IMR-90 (cell line): Measurements from ENCODE around the gene LLGL1. TPM values are rescaled to one million over a fixed set of nuclear protein-coding genes. Genes with fewer than 3 reads are reported as not detected.

Source experiments
- ATAC-seq: fragments of 200-7000 bp; cut with Tn5 transposase; 2 replicates; pipeline ENCODE4 v1.9.1; 2020; ENCODE audit warnings: low read depth, mild to moderate bottlenecking, moderate library complexity
- BruUV-seq: library from RNA; stranded (reverse); fragments of 400-500 nt; replicated peaks from 2 replicates; lab custom pipeline; 2021; lab: Mats Ljungman, UMichigan
- CTCF ChIA-PET: fragments of 300-600 bp; formaldehyde crosslinking; extraction: SDS; loops from one replicate; lab custom pipeline; 2021; ENCODE audit warnings: antibody characterized with exemption; lab: Yijun Ruan, JAX
- POLR2A ChIA-PET: fragments of 300-600 bp; sonication (Branson Sonifier 250); formaldehyde crosslinking; loops from one replicate; lab custom pipeline; 2022; ENCODE audit warnings: antibody characterized with exemption; ENCODE audit not compliant: unreplicated experiment; lab: Charles Lee
- DNase-seq: peaks from one replicate; pipeline ENCODE4 v3.0.0; 2013
- H2AFZ ChIP-seq: replicated peaks from 2 replicates; pipeline ENCODE3; 2013; ENCODE audit warnings: low read length, mild to moderate bottlenecking; ENCODE audit not compliant: poor library complexity
- H2AK5ac ChIP-seq: 2 replicates; pipeline ENCODE4 v1.6.1; 2013; ENCODE audit warnings: low read depth, low read length, inconsistent platforms
- H2AK9ac ChIP-seq: replicated peaks from 2 replicates; pipeline ENCODE3; 2013; ENCODE audit warnings: mild to moderate bottlenecking, low read depth, low read length, moderate library complexity; ENCODE audit not compliant: poor library complexity
- H2BK120ac ChIP-seq: 2 replicates; pipeline ENCODE4 v1.6.1; 2013; ENCODE audit warnings: low read depth, low read length, inconsistent platforms
- H2BK15ac ChIP-seq: 3 replicates; pipeline ENCODE4 v1.6.1; 2013; ENCODE audit warnings: low read depth, low read length, inconsistent platforms
- H2BK20ac ChIP-seq: 2 replicates; pipeline ENCODE4 v1.6.1; 2013; ENCODE audit warnings: low read depth, mild to moderate bottlenecking, inconsistent platforms, low read length, moderate library complexity
- H2BK5ac ChIP-seq: 2 replicates; pipeline ENCODE4 v1.6.1; 2013; ENCODE audit warnings: mild to moderate bottlenecking, low read depth, low read length, inconsistent platforms; ENCODE audit not compliant: poor library complexity, severe bottlenecking
- H3K14ac ChIP-seq: replicated peaks from 2 replicates; pipeline ENCODE4 v1.6.1; 2013; ENCODE audit warnings: low read depth, low read length, inconsistent platforms
- H3K18ac ChIP-seq: 2 replicates; pipeline ENCODE4 v1.6.1; 2013; ENCODE audit warnings: low read depth, low read length, control low read depth
- H3K23ac ChIP-seq: 2 replicates; pipeline ENCODE4 v1.6.1; 2013; ENCODE audit warnings: low read depth, low read length, inconsistent platforms
- H3K27ac ChIP-seq: 2 replicates; pipeline ENCODE4 v1.5.1; 2013; ENCODE audit warnings: mild to moderate bottlenecking, control low read depth, low read length; ENCODE audit not compliant: insufficient read depth
- H3K27me3 ChIP-seq: 2 replicates; pipeline ENCODE4 v1.6.1; 2013; ENCODE audit warnings: low read length; ENCODE audit not compliant: control insufficient read depth, insufficient read depth
- H3K36me3 ChIP-seq: 2 replicates; pipeline ENCODE4 v1.6.1; 2013; ENCODE audit warnings: low read length, mixed read lengths; ENCODE audit not compliant: control insufficient read depth, insufficient read depth
- H3K4ac ChIP-seq: 2 replicates; pipeline ENCODE4 v1.6.1; 2013; ENCODE audit warnings: low read depth, low read length, inconsistent platforms
- H3K4me1 ChIP-seq: 2 replicates; pipeline ENCODE4 v1.6.1; 2013; ENCODE audit warnings: low read length, mixed read lengths; ENCODE audit not compliant: control insufficient read depth, insufficient read depth
- H3K4me2 ChIP-seq: 2 replicates; pipeline ENCODE4 v1.6.1; 2013; ENCODE audit warnings: low read depth, mild to moderate bottlenecking, control low read depth, low read length, moderate library complexity
- H3K4me3 ChIP-seq: 2 replicates; pipeline ENCODE4 v1.5.1; 2013; ENCODE audit warnings: low read depth, mild to moderate bottlenecking, control low read depth, low read length, moderate library complexity; ENCODE audit not compliant: insufficient read depth
- H3K56ac ChIP-seq: 2 replicates; pipeline ENCODE4 v1.6.1; 2013; ENCODE audit warnings: low read length, inconsistent platforms; ENCODE audit not compliant: insufficient read depth; ENCODE audit errors: extremely low read depth
- H3K79me1 ChIP-seq, 2 experiments: 2 replicates each; pipeline ENCODE4 v1.6.1; 2013; ENCODE audit warnings: low read length in 2 of 2, inconsistent platforms in 1 of 2, low read depth in 1 of 2
- H3K9ac ChIP-seq: 2 replicates; pipeline ENCODE4 v1.6.1; 2013; ENCODE audit warnings: low read depth, low read length, control low read depth
- H3K9me1 ChIP-seq: 2 replicates; pipeline ENCODE4 v1.6.1; 2013; ENCODE audit warnings: low read length, inconsistent platforms; ENCODE audit not compliant: insufficient read depth
- H3K9me3 ChIP-seq: 2 replicates; pipeline ENCODE4 v1.6.1; 2013; ENCODE audit warnings: low read length; ENCODE audit not compliant: control insufficient read depth, insufficient read depth
- H4K20me1 ChIP-seq: 2 replicates; pipeline ENCODE4 v1.6.1; 2013; ENCODE audit warnings: low read length, inconsistent platforms; ENCODE audit not compliant: insufficient read depth
- H4K5ac ChIP-seq: 2 replicates; pipeline ENCODE4 v1.6.1; 2013; ENCODE audit warnings: mild to moderate bottlenecking, low read depth, low read length, control low read depth
- H4K8ac ChIP-seq, 2 experiments: 2 replicates each; pipeline ENCODE4 v1.6.1; 2013; ENCODE audit warnings: low read depth in 2 of 2, low read length in 2 of 2, control low read depth in 1 of 2, inconsistent platforms in 1 of 2
- H4K91ac ChIP-seq: 2 replicates; pipeline ENCODE4 v1.6.1; 2013; ENCODE audit warnings: low read depth, low read length, inconsistent platforms; ENCODE audit not compliant: insufficient read depth
- CEBPB ChIP-seq: IDR thresholded peaks from 2 replicates; pipeline ENCODE4 v1.6.1; 2012; ENCODE audit warnings: low read depth, low read length, improper control_type of control experiment
- CHD1 ChIP-seq: IDR thresholded peaks from 2 replicates; pipeline ENCODE4 v1.6.1; 2012; ENCODE audit warnings: low read depth, low read length, improper control_type of control experiment
- ELK1 ChIP-seq: fragments of 150-350 bp; IDR thresholded peaks from 2 replicates; pipeline ENCODE4 v1.6.1; 2016; ENCODE audit warnings: low read depth, mild to moderate bottlenecking, low read length, moderate library complexity, borderline replicate concordance
- FOS ChIP-seq: fragments of 150-350 bp; IDR thresholded peaks from 2 replicates; pipeline ENCODE4 v1.6.1; 2016; ENCODE audit warnings: low read depth, low read length
- MAFK ChIP-seq: IDR thresholded peaks from 2 replicates; pipeline ENCODE4 v1.6.1; 2012; ENCODE audit warnings: low read depth, low read length, improper control_type of control experiment
- MAZ ChIP-seq: IDR thresholded peaks from 2 replicates; pipeline ENCODE4 v1.6.1; 2012; ENCODE audit warnings: low read depth, mild to moderate bottlenecking, low read length, improper control_type of control experiment, moderate library complexity, borderline replicate concordance
- NFE2L2 ChIP-seq: fragments of 150-350 bp; IDR thresholded peaks from 2 replicates; pipeline ENCODE4 v1.6.1; 2016; ENCODE audit warnings: low read depth, mild to moderate bottlenecking, low read length
- USF2 ChIP-seq: fragments of 150-350 bp; IDR thresholded peaks from 2 replicates; pipeline ENCODE4 v1.6.1; 2017; ENCODE audit warnings: mild to moderate bottlenecking, antibody characterized with exemption, low read length, low read depth
- WGBS, 2 experiments: methylation state at CpG; one replicate each; pipeline versions ENCODE4 v1.1.5 to v1.1.7; 2013; ENCODE audit warnings: missing lambda C conversion rate in 2 of 2; ENCODE audit not compliant: insufficient read length in 1 of 2; ENCODE audit errors: extremely low coverage in 2 of 2; 5-methylcytosine and 5-hydroxymethylcytosine counted together
- dilution Hi-C: fragments of 300-500 bp; cut with HindIII; formaldehyde crosslinking; loops from one replicate; pipeline ENCODE4 v1.14.3; 2018; ENCODE audit warnings: low sequenced_read_pairs; ENCODE audit not compliant: unreplicated experiment
- in situ Hi-C: fragments of 300-500 bp; cut with MboI; formaldehyde crosslinking; loops from 3 replicates; pipeline ENCODE4 v1.14.3; 2019; ENCODE audit warnings: low sequenced_read_pairs, inconsistent platforms, mixed read lengths
- intact Hi-C: fragments of 100-400 bp; cut with micrococcal nuclease; formaldehyde crosslinking; loops from 2 replicates; pipeline ENCODE4 v1.10.0; 2022
- polyA plus RNA-seq, 3 experiments: library from polyadenylated mRNA; depleted of rRNA; stranded (reverse); fragments of >200 nt; gene quantifications; 2 replicates each; pipeline ENCODE4 v1.2.3, GENCODE V29; 2012; ENCODE audit warnings: low replicate concordance in 1 of 3
- total RNA-seq: library from RNA; depleted of rRNA; stranded (reverse); fragments of >200 nt; gene quantifications from 2 replicates; pipeline ENCODE4 v1.2.3, GENCODE V29; 2012

LLGL1 gene
- total and polyA plus RNA-seq, 2 of the 4 experiments (the other 2 are of a cell fraction) = 40.1 to 52.9 TPM

GRCh38 chr17:18185391-18185790, 40.0 kb upstream of the LLGL1 start:
- Histone ChIP-seq H2BK120ac (no peak overlapping the region), H4K91ac (no peak overlapping the region), H3K9ac (peak overlapping the region; percentile 92), H2AFZ (no peak overlapping the region), H3K4me1 (peaks cover 27% of the 10 kb centered on the region), H2BK15ac (no peak overlapping the region), H2BK20ac (no peak overlapping the region), H3K27me3 (no peaks in the 10 kb centered on the region), H3K9me3 (no peaks in the 10 kb centered on the region), H3K4me3 (peak overlapping the region; percentile 51), H3K27ac (peak overlapping the region; percentile 41), H3K4me2 (peak overlapping the region; percentile 89), H3K36me3 (peaks cover 22% of the 10 kb centered on the region), H2BK5ac (no peak overlapping the region), H2AK5ac (no peak overlapping the region), H3K79me1 (peaks cover 7 to 63% of the 10 kb centered on the region in 2 experiments; a peak in 3 of 4 replicates), H3K4ac (no peak overlapping the region), H3K9me1 (peaks cover 36% of the 10 kb centered on the region), H4K5ac (no peak overlapping the region), H3K56ac (no peak overlapping the region), H3K23ac (peak overlapping the region; percentile 96), H3K18ac (no peak overlapping the region), H2AK9ac (peak overlapping the region; percentile 80), H4K20me1 (peaks cover 61% of the 10 kb centered on the region), H3K14ac (peak overlapping the region; percentile 69), H4K8ac (no peak overlapping the region)
- ATAC-seq (no peak), DNase-seq (peak; percentile 43)
- intact Hi-C loops = no loop called here
- ChIA-PET POLR2A (no interaction called here), CTCF (no interaction called here)
- no CpG with 5 or more reads among the region's 3 CpGs for WGBS, 2 experiments
- no peak for TF ChIP-seq ELK1
- no peak for TF ChIP-seq MAZ
- no peak for TF ChIP-seq NFE2L2
- TF ChIP-seq FOS = no peak
- TF ChIP-seq CEBPB = no peak
- TF ChIP-seq USF2 = no peak
- TF ChIP-seq MAFK = no peak
- TF ChIP-seq CHD1 = no peak
- dilution Hi-C loops = no loop called here
- no TSS peak for BruUV-seq
- in situ Hi-C loops = no loop called here
